Fibroblast of peridontal ligament (primary cell): ENCODE data around the gene TBL3.

Source experiments
- DNase-seq: peaks from one replicate; pipeline ENCODE4 v3.0.0-alpha.2; 2010; ENCODE audit errors: extremely low read depth

Gene TBL3

GRCh38 chr16:1964506-1965395 is 7.1 kb upstream of the TBL3 start, which contains the start of gene RPS2:
TSS of gene RPS2 (minus strand) at chr16:1964826. CDS start at chr16:1964625, 201 bp downstream.
- peak; percentile 98 for DNase-seq

- no peak for DNase-seq
These were observed 6.4 kb upstream of the TBL3 start for GRCh38 chr16:1965396-1966001.

GRCh38 chr16:1966460-1966859 is 5.4 kb upstream of the TBL3 start, which contains the start of gene RNF151:
TSS of gene RNF151 (plus strand) at chr16:1966856. CDS start at chr16:1966882, 26 bp downstream.
- no peak for DNase-seq

- no peak for DNase-seq
These were observed 3.5 kb upstream of the TBL3 start for GRCh38 chr16:1968146-1968953.

GRCh38 chr16:1972490-1972877 is 631 bp downstream of the TBL3 start:
- DNase-seq = no peak

GRCh38 chr16:1973461-1974156 is 1.8 kb downstream of the TBL3 start:
- no peak for DNase-seq

- no peak for DNase-seq
These were observed 2.6 kb downstream of the TBL3 start for GRCh38 chr16:1974157-1975070.

GRCh38 chr16:1975432-1976215 is 3.8 kb downstream of the TBL3 start:
- DNase-seq = no peak

- no peak for DNase-seq
These were observed 4.3 kb downstream of the TBL3 start for GRCh38 chr16:1976216-1976520.

- DNase-seq = no peak
These were observed 5.4 kb downstream of the TBL3 start for GRCh38 chr16:1976951-1977874.

GRCh38 chr16:1977875-1978268 is 6.0 kb downstream of the TBL3 start:
- DNase-seq = no peak

- DNase-seq = no peak
These were observed 6.7 kb downstream of the TBL3 start for GRCh38 chr16:1978476-1979120.

GRCh38 chr16:1979271-1980029 is 7.6 kb downstream of the TBL3 start:
- DNase-seq = no peak

GRCh38 chr16:1980030-1980769 is 8.3 kb downstream of the TBL3 start:
- no peak for DNase-seq

- no peak for DNase-seq
These were observed 8.9 kb downstream of the TBL3 start for GRCh38 chr16:1980770-1981087.

GRCh38 chr16:1981398-1981836 is 9.6 kb downstream of the TBL3 start, which contains the start of gene NOXO1:
TSS of gene NOXO1 (minus strand) at chr16:1981469. CDS start at chr16:1981179, 290 bp downstream.
- no peak for DNase-seq

- DNase-seq = no peak
These were observed 10.2 kb downstream of the TBL3 start for GRCh38 chr16:1982013-1982433.
